T-cell (primary cell): ENCODE data around the gene PPP1R12A. TPM values are rescaled to one million over a fixed set of nuclear protein-coding genes. Genes with fewer than 3 reads are reported as not detected.

Source experiments
- ATAC-seq, 4 experiments: fragments of 200-7000 bp in 3 of 4; fragments of 150-1000 bp in 1 of 4; cut with Tn5 transposase; replicated peaks in 1 of 4; 1 replicate in 3 of 4; 2 replicates in 1 of 4; pipeline ENCODE4 v1.10.0; 2021; ENCODE audit warnings: moderate library complexity in 3 of 4, mild to moderate bottlenecking in 2 of 4, moderate number of reproducible peaks in 1 of 4
- CTCF ChIA-PET, 2 donors: fragments of 300-600 bp; sonication (Branson Sonifier 250); formaldehyde crosslinking; loops; one replicate each; lab custom pipeline; 2022; ENCODE audit warnings: antibody characterized with exemption in 2 of 2; lab: Charles Lee
- POLR2A ChIA-PET, 2 donors: fragments of 300-600 bp; sonication (Branson Sonifier 250); formaldehyde crosslinking; loops; one replicate each; lab custom pipeline; 2022; ENCODE audit warnings: antibody characterized with exemption in 2 of 2; lab: Charles Lee
- DNase-seq, 35 experiments: peaks; one replicate each; pipeline versions ENCODE4 v3.0.0 to v3.0.0-alpha.2; 2013 to 2023
- H3K27ac ChIP-seq: one replicate; pipeline ENCODE4 v1.5.1; 2013; ENCODE audit warnings: low read length
- H3K27me3 ChIP-seq, 2 experiments: replicated peaks in 1 of 2; 1 replicate in 1 of 2; 2 replicates in 1 of 2; pipeline versions ENCODE4 v1.6.1 to v1.7.0; 2013; ENCODE audit warnings: low read length in 1 of 2, mixed read lengths in 1 of 2; ENCODE audit not compliant: control insufficient read depth in 2 of 2, insufficient read depth in 2 of 2; ENCODE audit errors: extremely low read depth in 1 of 2
- H3K36me3 ChIP-seq, 2 donors: 1 replicate in 1 of 2; 2 replicates in 1 of 2; pipeline versions ENCODE4 v1.6.1 to v1.7.0; 2013; ENCODE audit warnings: low read length in 1 of 2; ENCODE audit not compliant: control insufficient read depth in 2 of 2, insufficient read depth in 1 of 2; ENCODE audit errors: extremely low read depth in 1 of 2
- H3K4me1 ChIP-seq, 2 experiments: 1 replicate in 1 of 2; 2 replicates in 1 of 2; pipeline versions ENCODE4 v1.6.1 to v1.7.0; 2013; ENCODE audit warnings: low read length in 2 of 2, mixed read lengths in 1 of 2; ENCODE audit not compliant: insufficient read depth in 2 of 2, control insufficient read depth in 1 of 2; ENCODE audit errors: extremely low read depth in 1 of 2
- H3K4me3 ChIP-seq, 2 donors: 1 replicate in 1 of 2; 2 replicates in 1 of 2; pipeline versions ENCODE4 v1.5.1 to v1.7.0; 2013; ENCODE audit warnings: mild to moderate bottlenecking in 2 of 2, low read length in 1 of 2, moderate library complexity in 1 of 2; ENCODE audit not compliant: control insufficient read depth in 1 of 2; ENCODE audit errors: extremely low read depth in 1 of 2
- H3K9me3 ChIP-seq: 2 replicates; pipeline ENCODE4 v1.7.0; 2013
- H3K27ac Mint-ChIP-seq, 2 donors: one replicate each; pipeline ENCODE4 v1.8.0; 2020 to 2021; ENCODE audit warnings: mild to moderate bottlenecking in 2 of 2, mixed read lengths in 2 of 2
- H3K27me3 Mint-ChIP-seq, 2 donors: one replicate each; pipeline ENCODE4 v1.8.0; 2021 to 2022; ENCODE audit warnings: mixed read lengths in 2 of 2
- H3K36me3 Mint-ChIP-seq: one replicate; pipeline ENCODE4 v1.8.0; 2021; ENCODE audit warnings: mixed read lengths
- H3K4me1 Mint-ChIP-seq, 3 donors: one replicate each; pipeline ENCODE4 v1.8.0; 2020 to 2022; ENCODE audit warnings: mixed read lengths in 3 of 3, mild to moderate bottlenecking in 1 of 3
- H3K4me3 Mint-ChIP-seq, 3 donors: one replicate each; pipeline ENCODE4 v1.8.0; 2020 to 2022; ENCODE audit warnings: mild to moderate bottlenecking in 3 of 3, mixed read lengths in 3 of 3, moderate library complexity in 3 of 3
- H3K9me3 Mint-ChIP-seq, 3 donors: one replicate each; pipeline ENCODE4 v1.8.0; 2020 to 2022; ENCODE audit warnings: mixed read lengths in 3 of 3
- WGBS: methylation state at CpG from one replicate; pipeline ENCODE4 v1.1.5; 2013; ENCODE audit warnings: missing lambda C conversion rate; ENCODE audit not compliant: insufficient coverage; 5-methylcytosine and 5-hydroxymethylcytosine counted together
- total RNA-seq, 35 experiments: library from RNA in 6 of 35; stranded (reverse) in 6 of 35; fragments of 120-200 nt in 1 of 35; gene quantifications; one replicate each; pipeline versions ENCODE4 v1.2.1 to v1.2.4 and lab custom pipeline; 2013 to 2026

PPP1R12A gene
- total RNA-seq, 5 donors from 2014 or later (not counting 1 experiment from before 2014, with no cell fraction given), result 84.8 to 109 (median 89.5) TPM

GRCh38 chr12:79769860-79770485 is 164.9 kb downstream of the PPP1R12A start:
- ChIA-PET CTCF (no interaction called here), POLR2A (interaction anchor here in 1 of 2 donors (0.6 kb wide), 2 partner anchors 11 to 21 kb away, joined by 5 to 12 read pairs; no protein-coding TSS in a partner anchor)
- Mint-ChIP-seq H3K27ac (no peak overlapping the region), H3K4me1 (no peaks in the 10 kb centered on the region), H3K36me3 (peaks cover 9% of the 10 kb centered on the region), H3K27me3 (no peaks in the 10 kb centered on the region), H3K9me3 (no peaks in the 10 kb centered on the region), H3K4me3 (no peak overlapping the region)
- WGBS, result no CpG with 5 or more reads among the region's 2 CpGs
- no peaks in the 10 kb centered on the region for H3K36me3 ChIP-seq
- H3K4me1 ChIP-seq, result no peaks in the 10 kb centered on the region
- no peak overlapping the region for H3K27ac ChIP-seq
- H3K9me3 ChIP-seq, result no peaks in the 10 kb centered on the region
- H3K27me3 ChIP-seq, result no peaks in the 10 kb centered on the region
- no peak overlapping the region for H3K4me3 ChIP-seq
- ATAC-seq (no peak), DNase-seq (no peak)

- POLR2A ChIA-PET, result interaction anchor here (0.6 to 0.7 kb wide), 3 partner anchors 21 to 426 kb away, joined by 3 to 12 read pairs (median 3); no protein-coding TSS in a partner anchor
- DNase-seq (no peak), ATAC-seq (no peak)
- Mint-ChIP-seq H3K27me3 (peaks cover 0 to 3% of the 10 kb centered on the region in 2 donors), H3K36me3 (peaks cover 3% of the 10 kb centered on the region), H3K27ac (no peak overlapping the region), H3K4me3 (no peak overlapping the region), H3K9me3 (no peaks in the 10 kb centered on the region), H3K4me1 (no peaks in the 10 kb centered on the region)
- Histone ChIP-seq H3K27me3 (no peaks in the 10 kb centered on the region), H3K27ac (no peak overlapping the region), H3K4me1 (no peaks in the 10 kb centered on the region), H3K9me3 (no peaks in the 10 kb centered on the region), H3K36me3 (no peaks in the 10 kb centered on the region), H3K4me3 (no peak overlapping the region)
- 100% methylated on average over 1 of the region's 5 CpGs for WGBS
- CTCF ChIA-PET, result no interaction called here
Measured at GRCh38 chr12:79769189-79769859, 165.6 kb downstream of the PPP1R12A start.

GRCh38 chr12:79766705-79767464 is 168.0 kb downstream of the PPP1R12A start:
- CTCF ChIA-PET, result interaction anchor here in 1 of 2 donors (0.7 kb wide), 1 partner anchor 14 kb away, joined by 3 read pairs; no protein-coding TSS in a partner anchor
- no CpG with 5 or more reads among the region's 3 CpGs for WGBS
- Histone ChIP-seq H3K27ac (no peak overlapping the region), H3K4me3 (no peak overlapping the region), H3K27me3 (no peaks in the 10 kb centered on the region), H3K36me3 (no peaks in the 10 kb centered on the region), H3K9me3 (no peaks in the 10 kb centered on the region), H3K4me1 (no peaks in the 10 kb centered on the region)
- DNase-seq (no peak), ATAC-seq (peak in 1 of 4 experiments; percentile 9)
- H3K4me3 Mint-ChIP-seq, result no peak overlapping the region
- H3K36me3 Mint-ChIP-seq, result no peaks in the 10 kb centered on the region
- POLR2A ChIA-PET, result interaction anchor here in 1 of 2 donors (0.7 kb wide), 1 partner anchor 72 kb away, joined by 4 read pairs; no protein-coding TSS in a partner anchor
- no peaks in the 10 kb centered on the region for H3K9me3 Mint-ChIP-seq
- no peaks in the 10 kb centered on the region for H3K4me1 Mint-ChIP-seq
- H3K27me3 Mint-ChIP-seq, result peaks cover 0 to 4% of the 10 kb centered on the region in 2 donors
- H3K27ac Mint-ChIP-seq, result no peak overlapping the region

- H3K9me3 ChIP-seq, result no peaks in the 10 kb centered on the region
- Mint-ChIP-seq H3K27ac (no peak overlapping the region), H3K9me3 (no peaks in the 10 kb centered on the region), H3K4me3 (no peak overlapping the region), H3K4me1 (no peaks in the 10 kb centered on the region), H3K36me3 (no peaks in the 10 kb centered on the region), H3K27me3 (peaks cover 0 to 6% of the 10 kb centered on the region in 2 donors)
- CTCF ChIA-PET, result no interaction called here
- 93% methylated on average over 1 of the region's 1 CpG for whole genome bisulfite sequencing
- no peak overlapping the region for H3K4me3 ChIP-seq
- no peaks in the 10 kb centered on the region for H3K36me3 ChIP-seq
- POLR2A ChIA-PET, result no interaction called here
- no peaks in the 10 kb centered on the region for H3K4me1 ChIP-seq
- no peak overlapping the region for H3K27ac ChIP-seq
- no peaks in the 10 kb centered on the region for H3K27me3 ChIP-seq
- DNase-seq (no peak), ATAC-seq (no peak)
Measured at GRCh38 chr12:79765157-79765556, 169.7 kb downstream of the PPP1R12A start.

- ChIA-PET CTCF (no interaction called here), POLR2A (no interaction called here)
- H3K27ac Mint-ChIP-seq, result no peak overlapping the region
- no peak overlapping the region for H3K27ac ChIP-seq
- H3K27me3 ChIP-seq, result no peaks in the 10 kb centered on the region
- no peaks in the 10 kb centered on the region for H3K4me1 Mint-ChIP-seq
- H3K9me3 Mint-ChIP-seq, result peaks cover 0 to 1% (median 0%) of the 10 kb centered on the region in 3 donors
- H3K4me3 ChIP-seq, result no peak overlapping the region
- H3K36me3 ChIP-seq, result no peaks in the 10 kb centered on the region
- peaks cover 0 to 6% of the 10 kb centered on the region in 2 donors for H3K27me3 Mint-ChIP-seq
- no peaks in the 10 kb centered on the region for H3K9me3 ChIP-seq
- H3K4me3 Mint-ChIP-seq, result no peak overlapping the region
- ATAC-seq, result no peak
- DNase-seq, result no peak
- no peaks in the 10 kb centered on the region for H3K4me1 ChIP-seq
- WGBS, result 78% methylated on average over 2 of the region's 3 CpGs
- H3K36me3 Mint-ChIP-seq, result no peaks in the 10 kb centered on the region
Measured at GRCh38 chr12:79764641-79765040, 170.3 kb downstream of the PPP1R12A start.

- no peaks in the 10 kb centered on the region for H3K9me3 ChIP-seq
Measured at GRCh38 chr12:79763766-79764452, 171.0 kb downstream of the PPP1R12A start.

More at GRCh38 chr12:79763766-79764452, 171.0 kb downstream of the PPP1R12A start:
- H3K27ac ChIP-seq, result no peak overlapping the region
- H3K4me3 ChIP-seq, result no peak overlapping the region
- H3K36me3 Mint-ChIP-seq, result no peaks in the 10 kb centered on the region
- H3K36me3 ChIP-seq, result no peaks in the 10 kb centered on the region
- POLR2A ChIA-PET, result no interaction called here
- DNase-seq (no peak), ATAC-seq (no peak)
- H3K27me3 Mint-ChIP-seq, result peaks cover 0 to 6% of the 10 kb centered on the region in 2 donors
- WGBS, result 95% methylated on average over 2 of the region's 5 CpGs
- CTCF ChIA-PET, result no interaction called here
- H3K27me3 ChIP-seq, result no peaks in the 10 kb centered on the region
- H3K27ac Mint-ChIP-seq, result no peak overlapping the region
- H3K9me3 Mint-ChIP-seq, result peaks cover 0 to 5% (median 0%) of the 10 kb centered on the region in 3 donors
- no peak overlapping the region for H3K4me3 Mint-ChIP-seq
- no peaks in the 10 kb centered on the region for H3K4me1 ChIP-seq
- no peaks in the 10 kb centered on the region for H3K4me1 Mint-ChIP-seq
